K562 (cell line): ENCODE results near the gene SNTG2. TPM values are rescaled to one million over a fixed set of nuclear protein-coding genes. Genes with fewer than 3 reads are reported as not detected.

Experiments used
- ATAC-seq: fragments of 200-7000 bp; cut with Tn5 transposase; 3 replicates; pipeline ENCODE4 v1.9.1; 2020; ENCODE audit warnings: moderate library complexity
- BruUV-seq: library from RNA; stranded (reverse); fragments of 400-500 nt; replicated peaks from 2 replicates; lab custom pipeline; 2021; lab: Mats Ljungman, UMichigan
- CTCF ChIA-PET: fragments of 300-600 bp; formaldehyde crosslinking; extraction: SDS; loops from one replicate; lab custom pipeline; 2021; ENCODE audit warnings: low intra/inter-chr PET ratio; lab: Yijun Ruan, JAX
- POLR2A ChIA-PET: fragments of 300-600, 350-650 bp; sonication (Branson Sonifier 250); formaldehyde crosslinking; extraction: SDS; loops from one replicate; lab custom pipeline; 2021; ENCODE audit warnings: antibody characterized with exemption, inconsistent platforms; lab: Yijun Ruan, JAX
- DNase-seq, 4 experiments: peaks; one replicate each; pipeline versions ENCODE4 v3.0.0 to v3.0.0-alpha.2; 2011 to 2018; ENCODE audit warnings: low spot score in 3 of 4, mixed read lengths in 3 of 4; ENCODE audit errors: extremely low read depth in 1 of 4
- FAIRE-seq: peaks from 2 replicates; lab custom pipeline; 2011; peaks lifted over from hg19 to GRCh38; lab: Jason Lieb, UNC
- H2AFZ ChIP-seq: 2 replicates; pipeline ENCODE4 v1.6.0; 2011; ENCODE audit warnings: low read depth, low read length, control low read depth, inconsistent platforms
- H3K27ac ChIP-seq: fragments of 200-600 bp; 3 replicates; pipeline ENCODE4 v1.8.0; 2011; ENCODE audit warnings: low read depth, mild to moderate bottlenecking, control low read depth, inconsistent platforms, low read length, moderate library complexity, mixed read lengths; ENCODE audit errors: extremely low read depth
- H3K27me3 ChIP-seq, 2 experiments: fragments of 300-600 bp in 1 of 2; 2 replicates in 1 of 2; 3 replicates in 1 of 2; pipeline versions ENCODE4 v1.6.0 to v1.8.0; 2011; ENCODE audit warnings: inconsistent platforms in 2 of 2, low read length in 2 of 2, mild to moderate bottlenecking in 1 of 2, mixed read lengths in 1 of 2, moderate library complexity in 1 of 2; ENCODE audit not compliant: control insufficient read depth in 2 of 2, insufficient read depth in 2 of 2
- H3K36me3 ChIP-seq: fragments of 300-600 bp; 3 replicates; pipeline ENCODE4 v1.8.0; 2011; ENCODE audit warnings: mild to moderate bottlenecking, low read length, inconsistent platforms; ENCODE audit not compliant: control insufficient read depth, insufficient read depth
- H3K4me1 ChIP-seq, 2 experiments: fragments of 200-600 bp in 1 of 2; replicated peaks in 1 of 2; 2 replicates in 1 of 2; 3 replicates in 1 of 2; pipeline versions ENCODE4 v1.5.1 to v1.8.0; 2011; ENCODE audit warnings: inconsistent platforms in 2 of 2, low read length in 2 of 2, mild to moderate bottlenecking in 1 of 2, mixed read lengths in 1 of 2, moderate library complexity in 1 of 2; ENCODE audit not compliant: control insufficient read depth in 2 of 2, insufficient read depth in 2 of 2
- H3K4me2 ChIP-seq: 2 replicates; pipeline ENCODE4 v1.6.1; 2011; ENCODE audit warnings: low read length, control low read depth, inconsistent platforms, mixed read lengths; ENCODE audit not compliant: insufficient read depth
- H3K4me3 ChIP-seq: fragments of 200-600 bp; sonication (generic), shearing (Covaris generic); 2 replicates; pipeline ENCODE4 v1.5.1; 2016; ENCODE audit warnings: control low read depth, inconsistent platforms
- H3K79me2 ChIP-seq: fragments of 200-600 bp; 3 replicates; pipeline ENCODE4 v1.8.0; 2011; ENCODE audit warnings: low read length, inconsistent platforms; ENCODE audit not compliant: control insufficient read depth, insufficient read depth
- H3K9ac ChIP-seq, 2 experiments: 2 replicates each; pipeline versions ENCODE4 v1.6.0 to v1.6.1; 2011; ENCODE audit warnings: low read depth in 2 of 2, low read length in 2 of 2, control low read depth in 1 of 2, inconsistent platforms in 1 of 2, mild to moderate bottlenecking in 1 of 2, mixed read lengths in 1 of 2; ENCODE audit not compliant: insufficient read depth in 1 of 2
- H3K9me1 ChIP-seq: one replicate; pipeline ENCODE4 v1.6.0; 2011; ENCODE audit warnings: inconsistent platforms, mild to moderate bottlenecking, low read length, moderate library complexity; ENCODE audit not compliant: control insufficient read depth, insufficient read depth
- H3K9me3 ChIP-seq: replicated peaks from 2 replicates; pipeline ENCODE4 v1.5.1; 2011; ENCODE audit warnings: low read depth, low read length, inconsistent platforms; ENCODE audit not compliant: control insufficient read depth, insufficient read depth
- H4K20me1 ChIP-seq: replicated peaks from 2 replicates; pipeline ENCODE4 v1.6.1; 2011; ENCODE audit warnings: low read length, inconsistent platforms, mixed read lengths; ENCODE audit not compliant: control insufficient read depth, insufficient read depth
- GTF3C2 ChIP-seq: IDR thresholded peaks from 3 replicates; pipeline ENCODE4 v1.6.1; 2011; ENCODE audit warnings: borderline replicate concordance, mild to moderate bottlenecking, moderate library complexity; ENCODE audit not compliant: insufficient read length; ENCODE audit errors: extremely low read depth
- KLF1 ChIP-seq: fragments of 450-650 bp; IDR thresholded peaks from 2 replicates; pipeline ENCODE4 v1.6.1; 2016; ENCODE audit warnings: missing genetic modification characterization, missing compliant biosample characterization
- L3MBTL2 ChIP-seq: fragments of 450-650 bp; IDR thresholded peaks from 2 replicates; pipeline ENCODE4 v1.6.1; 2016; ENCODE audit warnings: mild to moderate bottlenecking, moderate library complexity
- MXD1 ChIP-seq: fragments of 250-450 bp; sonication (Bioruptor Pico); IDR thresholded peaks from 2 replicates; pipeline ENCODE4 v1.8.0; 2021; ENCODE audit warnings: borderline replicate concordance, mild to moderate bottlenecking, moderate library complexity; ENCODE audit not compliant: poor library complexity, severe bottlenecking
- PTRF ChIP-seq: fragments of 450-650 bp; IDR thresholded peaks from 2 replicates; pipeline ENCODE4 v1.6.1; 2016; ENCODE audit warnings: mild to moderate bottlenecking, missing genetic modification characterization, missing compliant biosample characterization
- SRSF9 ChIP-seq: fragments of 200-400 bp; formaldehyde crosslinking; IDR thresholded peaks from 2 replicates; pipeline ENCODE4 v1.6.1; 2017; ENCODE audit warnings: low read depth, low read length, borderline replicate concordance
- ZC3H11A ChIP-seq: IDR thresholded peaks from 2 replicates; pipeline ENCODE4 v1.6.1; 2012; ENCODE audit warnings: low read depth, low read length, improper control_type of control experiment
- ZNF436 ChIP-seq: fragments of 250-450, 450-650 bp; sonication (Bioruptor Pico); formaldehyde crosslinking; IDR thresholded peaks from 2 replicates; pipeline ENCODE4 v1.7.0; 2020; ENCODE audit warnings: mild to moderate bottlenecking
- ZSCAN29 ChIP-seq: fragments of 450-650 bp; IDR thresholded peaks from 2 replicates; pipeline ENCODE4 v1.6.1; 2017
- WGBS: fragments of 100-300 bp; shearing (Covaris generic); methylation state at CpG from one replicate; pipeline ENCODE4 v1.1.6; 2016; ENCODE audit warnings: low coverage, mixed read lengths; ENCODE audit not compliant: insufficient coverage; ENCODE audit errors: missing lambda C conversion rate; 5-methylcytosine and 5-hydroxymethylcytosine counted together
- in situ Hi-C: fragments of 300-500 bp; cut with MboI; formaldehyde crosslinking; loops from 4 replicates; pipeline ENCODE4 v1.15.0; 2018; ENCODE audit warnings: inconsistent platforms, mixed read lengths
- intact Hi-C: fragments of 100-400 bp; cut with micrococcal nuclease; formaldehyde crosslinking; loops from 2 replicates; pipeline ENCODE4 v1.14.2; 2022
- polyA plus RNA-seq, 8 experiments: library from polyadenylated mRNA; depleted of rRNA in 4 of 8; stranded (reverse) in 5 of 8; unstranded in 3 of 8; fragments of >200 nt; fragmentation: Nextera tagmentation in 2 of 8; fragmentation: Illumina TruSeq in 1 of 8; extraction: Ambion mirVana in 2 of 8; extraction: Trizol in 1 of 8; gene quantifications; 2 replicates each; pipeline versions ENCODE4 v1.2.1 to v1.2.3, GENCODE V29; 2011 to 2014; ENCODE audit warnings: inconsistent platforms in 1 of 8, missing spikeins in 1 of 8
- total RNA-seq, 7 experiments: library from RNA; depleted of rRNA in 6 of 7; stranded (reverse); fragments of >200 nt in 6 of 7; fragmentation: Illumina TruSeq in 2 of 7; extraction: Trizol in 2 of 7; gene quantifications; 2 replicates each; pipeline versions ENCODE4 v1.2.1 to v1.2.3, GENCODE V29; 2011 to 2021; ENCODE audit warnings: low replicate concordance in 1 of 7

Gene SNTG2
- total and polyA plus RNA-seq, 9 of the 15 experiments (the other 6 are each of a cell fraction or from before 2014, with no cell fraction given) = not detected

- no peak for TF ChIP-seq ZC3H11A
- no peak for TF ChIP-seq KLF1 (tag)
- TF ChIP-seq L3MBTL2 = no peak
- TF ChIP-seq ZSCAN29 = no peak
- no peak for TF ChIP-seq MXD1 (CRISPR knock-in tag)
- no peak for TF ChIP-seq SRSF9
- TF ChIP-seq GTF3C2 = no peak
- no peak for TF ChIP-seq ZNF436 (CRISPR knock-in tag)
Observed at GRCh38 chr2:1011985-1012384, 61.3 kb downstream of the SNTG2 start (continued).

DNA sequence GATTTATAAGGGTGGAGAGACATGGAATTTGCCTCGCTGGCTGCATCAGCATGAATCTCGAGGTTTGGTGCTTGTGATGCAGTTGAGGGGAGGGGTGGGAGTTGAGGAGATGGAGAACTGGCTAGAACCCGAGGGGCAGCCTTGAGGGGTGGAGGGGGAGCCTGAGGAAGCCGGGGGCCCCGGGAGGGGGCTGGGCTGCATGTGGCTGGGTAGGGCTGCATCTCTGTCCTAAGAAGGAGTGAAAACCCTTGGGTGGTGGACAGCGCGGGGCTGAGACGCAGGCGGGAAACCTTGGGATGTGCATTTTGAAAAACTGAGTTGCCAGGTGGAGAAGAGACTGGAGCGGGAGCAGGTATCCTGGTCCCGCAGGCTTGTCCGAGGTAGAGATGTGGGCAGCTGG is 64.2 kb downstream of the SNTG2 start:
- DNase-seq = no peak
- Histone ChIP-seq H3K9me3 (no peaks in the 10 kb centered on the region), H3K9me1 (no peaks in the 10 kb centered on the region), H3K79me2 (no peaks in the 10 kb centered on the region), H3K4me3 (no peak overlapping the region), H2AFZ (no peak overlapping the region), H3K36me3 (no peaks in the 10 kb centered on the region), H3K9ac (no peak overlapping the region), H3K4me2 (no peak overlapping the region), H3K27me3 (no peaks in the 10 kb centered on the region), H3K4me1 (no peaks in the 10 kb centered on the region), H4K20me1 (no peaks in the 10 kb centered on the region), H3K27ac (no peak overlapping the region)
- no peak for ATAC-seq
- TF ChIP-seq PTRF (tag) = no peak
- intact Hi-C loops = no loop called here
- no peak for FAIRE-seq
- no TSS peak for BruUV-seq
- POLR2A ChIA-PET = interaction anchor here (0.7 kb wide), 1 partner anchor 37 kb away, joined by 3 read pairs; no protein-coding TSS in a partner anchor
- WGBS = under 1% methylated on average over 10 of the region's 12 CpGs
- in situ Hi-C loops = no loop called here
- CTCF ChIA-PET = no interaction called here
